T-cell (primary cell): ENCODE data around the gene FAM193A. TPM values are rescaled to one million over a fixed set of nuclear protein-coding genes. Genes with fewer than 3 reads are reported as not detected.

ENCODE experiments used
- ATAC-seq, 4 experiments: fragments of 200-7000 bp in 3 of 4; fragments of 150-1000 bp in 1 of 4; cut with Tn5 transposase; replicated peaks in 1 of 4; 1 replicate in 3 of 4; 2 replicates in 1 of 4; pipeline ENCODE4 v1.10.0; 2021; ENCODE audit warnings: moderate library complexity in 3 of 4, mild to moderate bottlenecking in 2 of 4, moderate number of reproducible peaks in 1 of 4
- CTCF ChIA-PET, 2 donors: fragments of 300-600 bp; sonication (Branson Sonifier 250); formaldehyde crosslinking; loops; one replicate each; lab custom pipeline; 2022; ENCODE audit warnings: antibody characterized with exemption in 2 of 2; lab: Charles Lee
- POLR2A ChIA-PET, 2 donors: fragments of 300-600 bp; sonication (Branson Sonifier 250); formaldehyde crosslinking; loops; one replicate each; lab custom pipeline; 2022; ENCODE audit warnings: antibody characterized with exemption in 2 of 2; lab: Charles Lee
- DNase-seq, 35 experiments: peaks; one replicate each; pipeline versions ENCODE4 v3.0.0 to v3.0.0-alpha.2; 2013 to 2023
- H3K27ac ChIP-seq: one replicate; pipeline ENCODE4 v1.5.1; 2013; ENCODE audit warnings: low read length
- H3K27me3 ChIP-seq, 2 experiments: replicated peaks in 1 of 2; 1 replicate in 1 of 2; 2 replicates in 1 of 2; pipeline versions ENCODE4 v1.6.1 to v1.7.0; 2013; ENCODE audit warnings: low read length in 1 of 2, mixed read lengths in 1 of 2; ENCODE audit not compliant: control insufficient read depth in 2 of 2, insufficient read depth in 2 of 2; ENCODE audit errors: extremely low read depth in 1 of 2
- H3K36me3 ChIP-seq, 2 donors: 1 replicate in 1 of 2; 2 replicates in 1 of 2; pipeline versions ENCODE4 v1.6.1 to v1.7.0; 2013; ENCODE audit warnings: low read length in 1 of 2; ENCODE audit not compliant: control insufficient read depth in 2 of 2, insufficient read depth in 1 of 2; ENCODE audit errors: extremely low read depth in 1 of 2
- H3K4me1 ChIP-seq, 2 experiments: 1 replicate in 1 of 2; 2 replicates in 1 of 2; pipeline versions ENCODE4 v1.6.1 to v1.7.0; 2013; ENCODE audit warnings: low read length in 2 of 2, mixed read lengths in 1 of 2; ENCODE audit not compliant: insufficient read depth in 2 of 2, control insufficient read depth in 1 of 2; ENCODE audit errors: extremely low read depth in 1 of 2
- H3K4me3 ChIP-seq, 2 donors: 1 replicate in 1 of 2; 2 replicates in 1 of 2; pipeline versions ENCODE4 v1.5.1 to v1.7.0; 2013; ENCODE audit warnings: mild to moderate bottlenecking in 2 of 2, low read length in 1 of 2, moderate library complexity in 1 of 2; ENCODE audit not compliant: control insufficient read depth in 1 of 2; ENCODE audit errors: extremely low read depth in 1 of 2
- H3K9me3 ChIP-seq: 2 replicates; pipeline ENCODE4 v1.7.0; 2013
- H3K27ac Mint-ChIP-seq, 2 donors: one replicate each; pipeline ENCODE4 v1.8.0; 2020 to 2021; ENCODE audit warnings: mild to moderate bottlenecking in 2 of 2, mixed read lengths in 2 of 2
- H3K27me3 Mint-ChIP-seq, 2 donors: one replicate each; pipeline ENCODE4 v1.8.0; 2021 to 2022; ENCODE audit warnings: mixed read lengths in 2 of 2
- H3K36me3 Mint-ChIP-seq: one replicate; pipeline ENCODE4 v1.8.0; 2021; ENCODE audit warnings: mixed read lengths
- H3K4me1 Mint-ChIP-seq, 3 donors: one replicate each; pipeline ENCODE4 v1.8.0; 2020 to 2022; ENCODE audit warnings: mixed read lengths in 3 of 3, mild to moderate bottlenecking in 1 of 3
- H3K4me3 Mint-ChIP-seq, 3 donors: one replicate each; pipeline ENCODE4 v1.8.0; 2020 to 2022; ENCODE audit warnings: mild to moderate bottlenecking in 3 of 3, mixed read lengths in 3 of 3, moderate library complexity in 3 of 3
- H3K9me3 Mint-ChIP-seq, 3 donors: one replicate each; pipeline ENCODE4 v1.8.0; 2020 to 2022; ENCODE audit warnings: mixed read lengths in 3 of 3
- WGBS: methylation state at CpG from one replicate; pipeline ENCODE4 v1.1.5; 2013; ENCODE audit warnings: missing lambda C conversion rate; ENCODE audit not compliant: insufficient coverage; 5-methylcytosine and 5-hydroxymethylcytosine counted together
- total RNA-seq, 35 experiments: library from RNA in 6 of 35; stranded (reverse) in 6 of 35; fragments of 120-200 nt in 1 of 35; gene quantifications; one replicate each; pipeline versions ENCODE4 v1.2.1 to v1.2.4 and lab custom pipeline; 2013 to 2026

FAM193A gene
- total RNA-seq, 5 donors from 2014 or later (not counting 1 experiment from before 2014, with no cell fraction given): 41.6 to 46.8 (median 45.2) TPM

DNA sequence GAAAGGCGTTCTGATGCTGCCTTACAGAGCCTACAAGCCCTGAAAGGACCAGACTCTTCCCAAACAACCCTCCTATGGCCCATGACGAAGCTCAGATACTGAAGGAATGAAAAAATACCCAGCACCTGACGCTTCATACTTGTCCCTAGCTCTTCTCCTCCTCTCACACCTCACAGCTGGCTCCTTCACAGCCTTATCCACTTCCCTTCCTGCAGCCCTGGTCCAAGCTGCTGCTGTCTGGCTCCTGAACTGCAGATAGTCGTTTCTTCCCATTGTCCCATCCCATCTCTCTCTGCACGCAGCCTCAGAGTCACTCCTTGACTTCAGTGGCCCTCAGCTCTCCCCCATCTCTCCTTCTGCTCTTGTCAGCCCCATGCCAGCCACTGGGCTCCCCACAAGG is 56.6 kb downstream of the FAM193A start:
- peaks cover 0 to 41% of the 10 kb centered on the region in 2 experiments for H3K4me1 ChIP-seq
- Mint-ChIP-seq H3K4me3 (no peak overlapping the region), H3K36me3 (peaks cover 15% of the 10 kb centered on the region), H3K27ac (peak overlapping the region in 1 of 2 donors; percentile 45), H3K9me3 (no peaks in the 10 kb centered on the region), H3K4me1 (peaks cover 80 to 85% (median 84%) of the 10 kb centered on the region in 3 donors), H3K27me3 (no peaks in the 10 kb centered on the region)
- peaks cover 0 to 10% of the 10 kb centered on the region in 2 donors for H3K36me3 ChIP-seq
- CTCF ChIA-PET: no interaction called here
- H3K9me3 ChIP-seq: no peaks in the 10 kb centered on the region
- H3K4me3 ChIP-seq: no peak overlapping the region
- no peak overlapping the region for H3K27ac ChIP-seq
- POLR2A ChIA-PET: no interaction called here
- WGBS: 81% methylated on average over 4 of the region's 5 CpGs
- ATAC-seq (no peak), DNase-seq (no peak)
- no peaks in the 10 kb centered on the region for H3K27me3 ChIP-seq

DNA sequence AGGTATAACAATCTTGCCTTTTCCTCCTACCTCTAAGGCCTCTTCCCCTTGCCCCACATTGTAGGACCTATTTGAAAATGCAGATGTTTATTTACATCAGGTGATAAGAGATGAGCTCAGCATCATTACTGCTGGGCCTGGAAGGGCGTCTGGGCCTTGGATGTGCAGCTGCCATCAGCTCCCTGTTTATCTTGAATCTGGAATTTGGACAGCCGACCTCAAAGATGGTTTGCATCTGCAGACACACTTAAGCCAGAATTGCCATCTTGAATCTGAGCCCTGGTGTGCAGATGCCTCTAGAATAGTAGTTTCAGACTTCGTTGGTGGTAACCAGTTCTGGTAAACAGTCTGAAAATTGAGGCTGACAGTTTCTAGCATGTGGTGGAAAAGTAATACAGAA is 59.0 kb downstream of the FAM193A start:
- H3K27ac Mint-ChIP-seq: peak overlapping the region in 1 of 2 donors; percentile 66
- Histone ChIP-seq H3K9me3 (no peaks in the 10 kb centered on the region), H3K36me3 (peaks cover 4 to 20% of the 10 kb centered on the region in 2 donors), H3K27me3 (no peaks in the 10 kb centered on the region), H3K27ac (no peak overlapping the region), H3K4me1 (peaks cover 0 to 47% of the 10 kb centered on the region in 2 experiments), H3K4me3 (no peak overlapping the region)
- ChIA-PET CTCF (interaction anchor here in 1 of 2 donors (0.6 kb wide), 1 partner anchor 29 kb away, joined by 4 read pairs; no protein-coding TSS in a partner anchor), POLR2A (no interaction called here)
- no peak for DNase-seq
- H3K36me3 Mint-ChIP-seq: peaks cover 29% of the 10 kb centered on the region
- H3K4me1 Mint-ChIP-seq: peaks cover 86 to 91% (median 88%) of the 10 kb centered on the region in 3 donors
- no peaks in the 10 kb centered on the region for H3K27me3 Mint-ChIP-seq
- ATAC-seq: no peak
- H3K9me3 Mint-ChIP-seq: no peaks in the 10 kb centered on the region
- H3K4me3 Mint-ChIP-seq: no peak overlapping the region
- 96% methylated on average over 2 of the region's 3 CpGs for WGBS

- H3K9me3 Mint-ChIP-seq: no peaks in the 10 kb centered on the region
- Histone ChIP-seq H3K4me3 (no peak overlapping the region), H3K27ac (no peak overlapping the region), H3K27me3 (no peaks in the 10 kb centered on the region), H3K4me1 (peaks cover 0 to 41% of the 10 kb centered on the region in 2 experiments), H3K9me3 (no peaks in the 10 kb centered on the region), H3K36me3 (peaks cover 4 to 23% of the 10 kb centered on the region in 2 donors)
- no peak overlapping the region for H3K4me3 Mint-ChIP-seq
- WGBS: 94% methylated on average over 5 of the region's 11 CpGs
- peak overlapping the region; percentile 46 to 55 for H3K27ac Mint-ChIP-seq
- H3K27me3 Mint-ChIP-seq: no peaks in the 10 kb centered on the region
- ATAC-seq: no peak
- DNase-seq: no peak
- H3K36me3 Mint-ChIP-seq: peaks cover 34% of the 10 kb centered on the region
- POLR2A ChIA-PET: no interaction called here
- CTCF ChIA-PET: interaction anchor here in 1 of 2 donors (1.0 kb wide), 1 partner anchor 13 kb away, joined by 4 read pairs; no protein-coding TSS in a partner anchor
- H3K4me1 Mint-ChIP-seq: peaks cover 85 to 89% (median 87%) of the 10 kb centered on the region in 3 donors
Observed at GRCh38 chr4:2595952-2596552, 59.6 kb downstream of the FAM193A start.

GRCh38 chr4:2596611-2597010 is 60.2 kb downstream of the FAM193A start:
- H3K4me3 Mint-ChIP-seq: no peak overlapping the region
- peaks cover 34% of the 10 kb centered on the region for H3K36me3 Mint-ChIP-seq
- H3K4me1 Mint-ChIP-seq: peaks cover 79 to 83% (median 81%) of the 10 kb centered on the region in 3 donors
- H3K27me3 ChIP-seq: no peaks in the 10 kb centered on the region
- H3K27ac Mint-ChIP-seq: peak overlapping the region; percentile 46 to 55
- ChIA-PET POLR2A (interaction anchor here in 1 of 2 donors (1.1 kb wide), 1 partner anchor 25 kb away, joined by 12 read pairs; no protein-coding TSS in a partner anchor), CTCF (interaction anchor here in 1 of 2 donors (1.0 kb wide), 1 partner anchor 12 kb away, joined by 4 read pairs; no protein-coding TSS in a partner anchor)
- no peaks in the 10 kb centered on the region for H3K27me3 Mint-ChIP-seq
- no peak overlapping the region for H3K4me3 ChIP-seq
- ATAC-seq: no peak
- no peaks in the 10 kb centered on the region for H3K9me3 ChIP-seq
- no peak overlapping the region for H3K27ac ChIP-seq
- no peak for DNase-seq
- peaks cover 0 to 38% of the 10 kb centered on the region in 2 experiments for H3K4me1 ChIP-seq
- peaks cover 4 to 23% of the 10 kb centered on the region in 2 donors for H3K36me3 ChIP-seq
- WGBS: 97% methylated on average over 4 of the region's 8 CpGs
- no peaks in the 10 kb centered on the region for H3K9me3 Mint-ChIP-seq

- no peaks in the 10 kb centered on the region for H3K9me3 Mint-ChIP-seq
Observed at GRCh38 chr4:2598511-2599303, 62.3 kb downstream of the FAM193A start.

GRCh38 chr4:2599304-2599654 is 62.8 kb downstream of the FAM193A start:
- no peaks in the 10 kb centered on the region for H3K27me3 Mint-ChIP-seq
- Histone ChIP-seq H3K36me3 (peaks cover 4 to 26% of the 10 kb centered on the region in 2 donors), H3K27me3 (no peaks in the 10 kb centered on the region), H3K4me1 (peaks cover 0 to 21% of the 10 kb centered on the region in 2 experiments), H3K4me3 (no peak overlapping the region), H3K27ac (no peak overlapping the region), H3K9me3 (no peaks in the 10 kb centered on the region)
- peak overlapping the region; percentile 85 to 88 for H3K27ac Mint-ChIP-seq
- DNase-seq (no peak), ATAC-seq (no peak)
- H3K4me1 Mint-ChIP-seq: peaks cover 60 to 61% (median 61%) of the 10 kb centered on the region in 3 donors
- peaks cover 37% of the 10 kb centered on the region for H3K36me3 Mint-ChIP-seq
- H3K4me3 Mint-ChIP-seq: peak overlapping the region in 1 of 3 donors; percentile 3
- ChIA-PET CTCF (no interaction called here), POLR2A (interaction anchor here (0.5 to 0.7 kb wide), 3 partner anchors 55 to 115 kb away, joined by 4 to 7 read pairs (median 6); no protein-coding TSS in a partner anchor)
- WGBS: 85% methylated on average over 5 of the region's 6 CpGs
- no peaks in the 10 kb centered on the region for H3K9me3 Mint-ChIP-seq

More at GRCh38 chr4:2598511-2599303, 62.3 kb downstream of the FAM193A start:
- Histone ChIP-seq H3K4me3 (no peak overlapping the region), H3K27me3 (no peaks in the 10 kb centered on the region), H3K9me3 (no peaks in the 10 kb centered on the region), H3K27ac (no peak overlapping the region), H3K36me3 (peaks cover 4 to 26% of the 10 kb centered on the region in 2 donors), H3K4me1 (peaks cover 0 to 21% of the 10 kb centered on the region in 2 experiments)
- POLR2A ChIA-PET: no interaction called here
- Mint-ChIP-seq H3K27me3 (no peaks in the 10 kb centered on the region), H3K27ac (peak overlapping the region; percentile 85 to 88), H3K36me3 (peaks cover 34% of the 10 kb centered on the region), H3K4me1 (peaks cover 62 to 63% (median 63%) of the 10 kb centered on the region in 3 donors), H3K4me3 (peak overlapping the region in 1 of 3 donors; percentile 3)
- peak; percentile 48 to 76 (median 73) for ATAC-seq
- CTCF ChIA-PET: interaction anchor here in 1 of 2 donors (0.5 kb wide), 1 partner anchor 441 kb away, joined by 3 read pairs; no protein-coding TSS in a partner anchor
- DNase-seq: peak in 14 of 35 experiments; percentile 2 to 35 (median 7)
- WGBS: 59% methylated on average over 4 of the region's 12 CpGs
